ENCODE measurements around the gene RIGI. TPM values are rescaled to one million over a fixed set of nuclear protein-coding genes. Genes with fewer than 3 reads are reported as not detected.

The RIGI gene
- total and polyA plus RNA-seq, 2 donors (not counting 1 experiment from before 2014, with no cell fraction given), result 7.6 to 24.9 TPM

DNA sequence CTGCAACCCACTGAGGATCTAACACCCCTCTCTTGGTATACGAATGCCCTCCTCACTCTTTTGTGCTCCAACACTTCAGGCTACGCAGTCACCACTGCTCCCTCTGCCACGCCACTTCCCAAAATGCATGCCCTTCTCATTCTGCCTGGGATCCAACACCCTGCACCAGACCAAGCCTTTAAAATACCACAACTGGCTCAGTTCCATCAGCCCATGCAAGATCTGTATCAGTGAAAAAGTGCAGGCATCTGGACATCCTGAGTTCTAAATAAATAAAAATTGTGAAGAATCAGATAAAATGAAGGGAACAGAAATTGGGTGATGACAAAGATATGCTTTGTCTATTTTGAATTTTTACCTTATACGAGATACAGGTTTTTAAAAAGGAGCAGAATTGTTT lies 44.3 kb upstream of the RIGI start:
- TF ChIP-seq, protein P1, sequence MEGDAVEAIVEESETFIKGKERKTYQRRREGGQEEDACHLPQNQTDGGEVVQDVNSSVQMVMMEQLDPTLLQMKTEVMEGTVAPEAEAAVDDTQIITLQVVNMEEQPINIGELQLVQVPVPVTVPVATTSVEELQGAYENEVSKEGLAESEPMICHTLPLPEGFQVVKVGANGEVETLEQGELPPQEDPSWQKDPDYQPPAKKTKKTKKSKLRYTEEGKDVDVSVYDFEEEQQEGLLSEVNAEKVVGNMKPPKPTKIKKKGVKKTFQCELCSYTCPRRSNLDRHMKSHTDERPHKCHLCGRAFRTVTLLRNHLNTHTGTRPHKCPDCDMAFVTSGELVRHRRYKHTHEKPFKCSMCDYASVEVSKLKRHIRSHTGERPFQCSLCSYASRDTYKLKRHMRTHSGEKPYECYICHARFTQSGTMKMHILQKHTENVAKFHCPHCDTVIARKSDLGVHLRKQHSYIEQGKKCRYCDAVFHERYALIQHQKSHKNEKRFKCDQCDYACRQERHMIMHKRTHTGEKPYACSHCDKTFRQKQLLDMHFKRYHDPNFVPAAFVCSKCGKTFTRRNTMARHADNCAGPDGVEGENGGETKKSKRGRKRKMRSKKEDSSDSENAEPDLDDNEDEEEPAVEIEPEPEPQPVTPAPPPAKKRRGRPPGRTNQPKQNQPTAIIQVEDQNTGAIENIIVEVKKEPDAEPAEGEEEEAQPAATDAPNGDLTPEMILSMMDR (IDR thresholded peaks at IDR 0.05), result no peak
- TF ChIP-seq EZH2 (IDR thresholded peaks at IDR 0.05; ENCODE audit: borderline replicate concordance, insufficient read depth, low read depth, low read length, poor library complexity, severe bottlenecking), result no peak
- Histone ChIP-seq H3K9me3 (ENCODE audit: control extremely low read depth in 1 of 3, control insufficient read depth in 2 of 3, insufficient read depth in 1 of 3, low read length in 2 of 3) (no peaks in the 10 kb centered on the region), H3K27me3 (replicated peaks in 1 of 4; ENCODE audit: control extremely low read depth in 1 of 4, control insufficient read depth in 3 of 4, insufficient read depth in 4 of 4, low read length in 3 of 4) (no peaks in the 10 kb centered on the region), H4K20me1 (ENCODE audit: control insufficient read depth, insufficient read depth, low read length, poor library complexity, severe bottlenecking) (no peaks in the 10 kb centered on the region), H3K4me1 (ENCODE audit: control insufficient read depth in 2 of 2, insufficient read depth in 2 of 2, low read length in 2 of 2) (peaks cover 15 to 17% of the 10 kb centered on the region in 2 donors), H3K27ac (ENCODE audit: low read length in 2 of 2) (no peak overlapping the region), H3K4me3 (ENCODE audit: control extremely low read depth in 1 of 5, extremely low read depth in 1 of 5, insufficient read depth in 1 of 5, low read depth in 2 of 5, low read length in 4 of 5) (no peak overlapping the region), H3K36me3 (replicated peaks in 1 of 2; ENCODE audit: control extremely low read depth in 1 of 2, control insufficient read depth in 1 of 2, extremely low read depth in 1 of 2, insufficient read depth in 2 of 2, low read length in 1 of 2) (peaks cover 2 to 20% of the 10 kb centered on the region in 2 experiments), H3K9ac (ENCODE audit: low read length) (no peak overlapping the region), H3K79me2 (ENCODE audit: control insufficient read depth, insufficient read depth, low read length) (peaks cover 65% of the 10 kb centered on the region), H2AFZ (ENCODE audit: insufficient read depth, low read depth, low read length, poor library complexity, severe bottlenecking) (no peak overlapping the region), H3K4me2 (replicated peaks; ENCODE audit: low read depth, low read length, poor library complexity, severe bottlenecking) (no peak overlapping the region)
- CTCF ChIA-PET, result no interaction called here
- H3K27ac Mint-ChIP-seq, result no peak overlapping the region
- intact Hi-C loops (cut with micrococcal nuclease), result loop anchor here (5.0 kb wide), 1 partner anchor 138 kb away; no protein-coding TSS in a partner anchor
- no peak for ATAC-seq (ENCODE audit: low read depth)
- H3K27me3 Mint-ChIP-seq, result no peaks in the 10 kb centered on the region
- 94% methylated on average over 3 of the region's 4 CpGs for WGBS (ENCODE audit: insufficient coverage)
- no peak for DNase-seq
- no peak overlapping the region for H3K4me3 Mint-ChIP-seq
- H3K4me1 Mint-ChIP-seq, result peaks cover 28% of the 10 kb centered on the region
- H3K9me3 Mint-ChIP-seq (ENCODE audit: insufficient read depth), result no peaks in the 10 kb centered on the region
- POLR2A ChIA-PET, result no interaction called here

- TF ChIP-seq, protein P1 (IDR thresholded peaks at IDR 0.05), result no peak
- TF ChIP-seq EZH2 (IDR thresholded peaks at IDR 0.05; ENCODE audit: borderline replicate concordance, insufficient read depth, low read depth, low read length, poor library complexity, severe bottlenecking), result no peak
- CTCF ChIA-PET, result interaction anchor here (0.7 to 1.5 kb wide), 2 partner anchors 13 to 189 kb away, joined by 3 to 4 read pairs; no protein-coding TSS in a partner anchor
- H3K27ac Mint-ChIP-seq, result no peak overlapping the region
Measured at GRCh38 chr9:32566770-32567169, 40.8 kb upstream of the RIGI start.

More at GRCh38 chr9:32566770-32567169, 40.8 kb upstream of the RIGI start:
- Mint-ChIP-seq H3K27me3 (no peaks in the 10 kb centered on the region), H3K9me3 (ENCODE audit: insufficient read depth) (no peaks in the 10 kb centered on the region), H3K4me1 (peaks cover 13% of the 10 kb centered on the region), H3K4me3 (no peak overlapping the region)
- H3K27ac ChIP-seq (ENCODE audit: low read length in 2 of 2), result no peak overlapping the region
- no peaks in the 10 kb centered on the region for H4K20me1 ChIP-seq (ENCODE audit: control insufficient read depth, insufficient read depth, low read length, poor library complexity, severe bottlenecking)
- ATAC-seq (ENCODE audit: low read depth), result no peak
- H3K4me1 ChIP-seq (ENCODE audit: control insufficient read depth in 2 of 2, insufficient read depth in 2 of 2, low read length in 2 of 2), result peaks cover 3 to 5% of the 10 kb centered on the region in 2 donors
- H3K79me2 ChIP-seq (ENCODE audit: control insufficient read depth, insufficient read depth, low read length), result peaks cover 78% of the 10 kb centered on the region
- 99% methylated on average over 26 of the region's 26 CpGs for WGBS (ENCODE audit: insufficient coverage)
- no peak for DNase-seq
- H2AFZ ChIP-seq (ENCODE audit: insufficient read depth, low read depth, low read length, poor library complexity, severe bottlenecking), result no peak overlapping the region
- POLR2A ChIA-PET, result no interaction called here
- H3K9ac ChIP-seq (ENCODE audit: low read length), result no peak overlapping the region
- no peaks in the 10 kb centered on the region for H3K27me3 ChIP-seq (replicated peaks in 1 of 4; ENCODE audit: control extremely low read depth in 1 of 4, control insufficient read depth in 3 of 4, insufficient read depth in 4 of 4, low read length in 3 of 4)
- H3K36me3 ChIP-seq (replicated peaks in 1 of 2; ENCODE audit: control extremely low read depth in 1 of 2, control insufficient read depth in 1 of 2, extremely low read depth in 1 of 2, insufficient read depth in 2 of 2, low read length in 1 of 2), result peaks cover 6 to 29% of the 10 kb centered on the region in 2 experiments
- H3K4me2 ChIP-seq (replicated peaks; ENCODE audit: low read depth, low read length, poor library complexity, severe bottlenecking), result no peak overlapping the region
- intact Hi-C loops (cut with micrococcal nuclease), result no loop called here
- no peaks in the 10 kb centered on the region for H3K9me3 ChIP-seq (ENCODE audit: control extremely low read depth in 1 of 3, control insufficient read depth in 2 of 3, insufficient read depth in 1 of 3, low read length in 2 of 3)
- no peak overlapping the region for H3K4me3 ChIP-seq (ENCODE audit: control extremely low read depth in 1 of 5, extremely low read depth in 1 of 5, insufficient read depth in 1 of 5, low read depth in 2 of 5, low read length in 4 of 5)
